Left colon (tissue), 2 donors: ENCODE data around the gene GRAMD2B. TPM values are rescaled to one million over a fixed set of nuclear protein-coding genes. Genes with fewer than 3 reads are reported as not detected.

ENCODE experiments used
- total RNA-seq, 2 donors: library from RNA; stranded (reverse); fragmentation: NEBNext Ultra II Directional; extraction: Animal tissue kit (Norgen Biotek cat#: 25700); gene quantifications; one replicate each; pipeline ENCODE4 v1.2.1, GENCODE V29; 2021
- donor health status: DM: no; HTN: no; CAD: no.
- donor health status: DM: yes; HTN: yes; CAD: no.

GRAMD2B gene
- total RNA-seq, 2 donors from 2014 or later: 49.8 to 52.2 TPM

Other genes with a start within 250 kb of the GRAMD2B start
- gene ALDH7A1, start 171.8 kb downstream of the GRAMD2B start, total RNA-seq: 10 to 100 TPM; 50.5 to 61.8 TPM
- 10 to 100 TPM; 30.8 to 31.8 TPM for gene PHAX, start 177.5 kb downstream of the GRAMD2B start, total RNA-seq